CD14-positive monocyte (primary cell): ENCODE results near the gene TCEAL2. TPM values are rescaled to one million over a fixed set of nuclear protein-coding genes. Genes with fewer than 3 reads are reported as not detected.
"Not testable (repeated sequence)": the region's sequence is repeated elsewhere in the genome, so short reads cannot be mapped to it uniquely, and the experiment has no call there.

ENCODE experiments used
- DNase-seq, 3 donors: peaks; one replicate each; pipeline ENCODE4 v3.0.0-alpha.2; 2011 to 2022
- H2AFZ ChIP-seq: 2 replicates; pipeline ENCODE4 v1.6.0; 2012; ENCODE audit warnings: mild to moderate bottlenecking, low read depth, low read length, inconsistent platforms; ENCODE audit not compliant: insufficient read depth, poor library complexity, severe bottlenecking
- H3K27ac ChIP-seq, 2 donors: 1 replicate in 1 of 2; 2 replicates in 1 of 2; pipeline ENCODE4 v1.5.1; 2012 to 2013; ENCODE audit warnings: low read length in 2 of 2, control low read depth in 1 of 2, inconsistent platforms in 1 of 2, low read depth in 1 of 2, mild to moderate bottlenecking in 1 of 2
- H3K27me3 ChIP-seq, 2 donors: one replicate each; pipeline versions ENCODE4 v1.6.0 to v1.6.1; 2011 to 2013; ENCODE audit warnings: low read length in 2 of 2; ENCODE audit not compliant: control insufficient read depth in 2 of 2, insufficient read depth in 2 of 2
- H3K36me3 ChIP-seq, 2 donors: replicated peaks in 1 of 2; 1 replicate in 1 of 2; 2 replicates in 1 of 2; pipeline versions ENCODE4 v1.5.1 to v1.6.1; 2012 to 2013; ENCODE audit warnings: low read length in 2 of 2, control low read depth in 1 of 2, inconsistent platforms in 1 of 2, mild to moderate bottlenecking in 1 of 2; ENCODE audit not compliant: insufficient read depth in 2 of 2, control insufficient read depth in 1 of 2
- H3K4me1 ChIP-seq, 2 donors: 1 replicate in 1 of 2; 2 replicates in 1 of 2; pipeline versions ENCODE4 v1.5.1 to v1.6.1; 2012 to 2013; ENCODE audit warnings: low read length in 2 of 2, control low read depth in 1 of 2, inconsistent platforms in 1 of 2, mild to moderate bottlenecking in 1 of 2, moderate library complexity in 1 of 2; ENCODE audit not compliant: insufficient read depth in 2 of 2, control insufficient read depth in 1 of 2
- H3K4me2 ChIP-seq: replicated peaks from 2 replicates; pipeline ENCODE3; 2012; ENCODE audit warnings: low read length, moderate library complexity, mild to moderate bottlenecking; ENCODE audit not compliant: poor library complexity, severe bottlenecking; ENCODE audit errors: extremely low read depth
- H3K4me3 ChIP-seq, 3 experiments: fragments of 200-600 bp in 1 of 3; sonication (generic) in 1 of 3; replicated peaks in 1 of 3; 1 replicate in 2 of 3; 2 replicates in 1 of 3; pipeline ENCODE4 v1.5.1; 2011 to 2013; ENCODE audit warnings: low read length in 3 of 3, mild to moderate bottlenecking in 3 of 3, control low read depth in 2 of 3, low read depth in 2 of 3, inconsistent platforms in 1 of 3, moderate library complexity in 1 of 3
- H3K79me2 ChIP-seq: 2 replicates; pipeline ENCODE4 v1.6.0; 2012; ENCODE audit warnings: mild to moderate bottlenecking, control low read depth, inconsistent platforms, low read length, moderate library complexity; ENCODE audit not compliant: insufficient read depth
- H3K9ac ChIP-seq: 2 replicates; pipeline ENCODE4 v1.6.0; 2017; ENCODE audit warnings: low read length, mild to moderate bottlenecking; ENCODE audit not compliant: insufficient read depth, poor library complexity, severe bottlenecking
- H3K9me3 ChIP-seq, 2 donors: replicated peaks in 1 of 2; 1 replicate in 1 of 2; 2 replicates in 1 of 2; pipeline versions ENCODE4 v1.5.1 to v1.6.1; 2012 to 2013; ENCODE audit warnings: low read length in 2 of 2, control low read depth in 1 of 2; ENCODE audit not compliant: control insufficient read depth in 1 of 2, insufficient read depth in 1 of 2
- H4K20me1 ChIP-seq: 2 replicates; pipeline ENCODE4 v1.6.0; 2012; ENCODE audit warnings: mild to moderate bottlenecking, low read length, control low read depth, moderate library complexity; ENCODE audit not compliant: insufficient read depth
- H3K27ac Mint-ChIP-seq, 7 donors: one replicate each; pipeline ENCODE4 v1.8.0; 2020; ENCODE audit warnings: mild to moderate bottlenecking in 7 of 7, mixed read lengths in 7 of 7, moderate library complexity in 6 of 7, inconsistent platforms in 2 of 7
- H3K27me3 Mint-ChIP-seq, 3 donors: one replicate each; pipeline ENCODE4 v1.8.0; 2021 to 2022; ENCODE audit warnings: low read depth in 3 of 3, mild to moderate bottlenecking in 3 of 3, mixed read lengths in 3 of 3, moderate library complexity in 3 of 3, inconsistent platforms in 1 of 3
- H3K36me3 Mint-ChIP-seq, 2 donors: one replicate each; pipeline ENCODE4 v1.8.0; 2020; ENCODE audit warnings: mixed read lengths in 2 of 2, inconsistent platforms in 1 of 2, mild to moderate bottlenecking in 1 of 2
- H3K4me1 Mint-ChIP-seq: one replicate; pipeline ENCODE4 v1.8.0; 2020; ENCODE audit warnings: mild to moderate bottlenecking, mixed read lengths
- H3K4me3 Mint-ChIP-seq, 2 donors: one replicate each; pipeline ENCODE4 v1.8.0; 2020; ENCODE audit warnings: mild to moderate bottlenecking in 2 of 2, mixed read lengths in 2 of 2, moderate library complexity in 1 of 2
- H3K9me3 Mint-ChIP-seq, 7 donors: one replicate each; pipeline ENCODE4 v1.8.0; 2020 to 2022; ENCODE audit warnings: mixed read lengths in 7 of 7, mild to moderate bottlenecking in 6 of 7, moderate library complexity in 6 of 7, inconsistent platforms in 2 of 7
- CTCF ChIP-seq: fragments of 200-600 bp; IDR thresholded peaks from one replicate; pipeline ENCODE4 v1.8.0; 2022; ENCODE audit warnings: antibody characterized with exemption, mild to moderate bottlenecking
- WGBS: methylation state at CpG from one replicate; pipeline ENCODE4 v1.1.5; 2013; ENCODE audit warnings: missing lambda C conversion rate; ENCODE audit not compliant: insufficient coverage; 5-methylcytosine and 5-hydroxymethylcytosine counted together
- intact Hi-C, 2 donors: fragments of 100-400 bp; cut with micrococcal nuclease; formaldehyde crosslinking; loops; one replicate each; pipeline versions ENCODE4 v1.15.0 to v1.15.1; 2023
- polyA plus RNA-seq, 3 donors: library from polyadenylated mRNA; depleted of rRNA in 1 of 3; unstranded in 2 of 3; stranded (reverse) in 1 of 3; fragments of 300-500 nt in 2 of 3; fragments of >200 nt in 1 of 3; fragmentation: Illumina TruSeq in 2 of 3; gene quantifications; 1 replicate in 2 of 3; 2 replicates in 1 of 3; pipeline ENCODE4 v1.2.3, GENCODE V29; 2012 to 2021

TCEAL2 gene
- polyA plus RNA-seq, 3 donors, result not detected

GRCh38 chrX:102138064-102138463, 12.6 kb downstream of the TCEAL2 start:
- H2AFZ ChIP-seq, result no peak overlapping the region
- no peaks in the 10 kb centered on the region for H3K36me3 ChIP-seq
- intact Hi-C loops, result no loop called here
- H3K79me2 ChIP-seq, result no peaks in the 10 kb centered on the region
- H3K9me3 ChIP-seq, result no peaks in the 10 kb centered on the region
- Mint-ChIP-seq H3K27ac (no peak overlapping the region), H3K36me3 (no peaks in the 10 kb centered on the region), H3K4me3 (no peak overlapping the region), H3K27me3 (peaks cover 20 to 22% (median 21%) of the 10 kb centered on the region in 3 donors), H3K9me3 (peaks cover 0 to 2% (median 0%) of the 10 kb centered on the region in 7 donors), H3K4me1 (no peaks in the 10 kb centered on the region)
- H3K4me3 ChIP-seq, result no peak overlapping the region
- no peak overlapping the region for H3K27ac ChIP-seq
- H3K4me2 ChIP-seq, result no peak overlapping the region
- WGBS, result no CpG with 5 or more reads among the region's 4 CpGs
- no peak for DNase-seq
- peaks cover 2 to 7% of the 10 kb centered on the region in 2 donors for H3K27me3 ChIP-seq
- H3K4me1 ChIP-seq, result no peaks in the 10 kb centered on the region
- TF ChIP-seq CTCF, result no peak
- H3K9ac ChIP-seq, result no peak overlapping the region
- H4K20me1 ChIP-seq, result no peaks in the 10 kb centered on the region

- H2AFZ ChIP-seq, intact Hi-C loops, DNase-seq, H3K4me1 ChIP-seq, H3K9me3 ChIP-seq, H3K9me3 Mint-ChIP-seq, H4K20me1 ChIP-seq, H3K4me3 Mint-ChIP-seq, H3K4me1 Mint-ChIP-seq, H3K9ac ChIP-seq, H3K4me2 ChIP-seq, H3K79me2 ChIP-seq, H3K4me3 ChIP-seq, H3K36me3 Mint-ChIP-seq, H3K36me3 ChIP-seq, H3K27ac ChIP-seq, H3K27ac Mint-ChIP-seq: not testable (repeated sequence)
- H3K27me3 Mint-ChIP-seq, result peaks cover 28 to 29% (median 29%) of the 10 kb centered on the region in 3 donors
- WGBS, result no CpG with 5 or more reads among the region's 16 CpGs
- peaks cover 4 to 13% of the 10 kb centered on the region in 2 donors for H3K27me3 ChIP-seq
These were observed 15.4 kb downstream of the TCEAL2 start for GRCh38 chrX:102140876-102141275.

- intact Hi-C loops, H3K9me3 Mint-ChIP-seq, H3K9ac ChIP-seq, H3K4me3 ChIP-seq, DNase-seq, H3K79me2 ChIP-seq, H3K4me2 ChIP-seq, H3K4me1 ChIP-seq, H3K36me3 Mint-ChIP-seq, H3K9me3 ChIP-seq, H3K36me3 ChIP-seq, H2AFZ ChIP-seq, H4K20me1 ChIP-seq, H3K27ac ChIP-seq, H3K4me1 Mint-ChIP-seq, H3K27ac Mint-ChIP-seq: not testable (repeated sequence)
- Mint-ChIP-seq H3K4me3 (peak overlapping the region in 1 of 2 donors; percentile 11), H3K27me3 (peaks cover 28 to 29% (median 28%) of the 10 kb centered on the region in 3 donors)
- 3% methylated on average over 9 of the region's 19 CpGs for WGBS
- peaks cover 4 to 13% of the 10 kb centered on the region in 2 donors for H3K27me3 ChIP-seq
These were observed 16.2 kb downstream of the TCEAL2 start for GRCh38 chrX:102141631-102142030.

- H3K27me3 Mint-ChIP-seq, result peaks cover 28 to 29% (median 29%) of the 10 kb centered on the region in 3 donors
- H3K4me3 ChIP-seq, H2AFZ ChIP-seq, intact Hi-C loops, H3K4me1 Mint-ChIP-seq, H3K9ac ChIP-seq, H3K79me2 ChIP-seq, H3K27ac Mint-ChIP-seq, H3K4me1 ChIP-seq, H3K9me3 Mint-ChIP-seq, DNase-seq, H3K36me3 Mint-ChIP-seq, H3K4me2 ChIP-seq, H3K27ac ChIP-seq, H3K36me3 ChIP-seq, H4K20me1 ChIP-seq, H3K9me3 ChIP-seq: not testable (repeated sequence)
- peaks cover 4 to 13% of the 10 kb centered on the region in 2 donors for H3K27me3 ChIP-seq
- WGBS, result 40% methylated on average over 1 of the region's 31 CpGs
- H3K4me3 Mint-ChIP-seq, result peak within 1 kb of the TSS in 1 of 2 donors; percentile 59
These were observed 16.8 kb downstream of the TCEAL2 start, which contains the start of gene TCEAL6 for GRCh38 chrX:102142274-102142673. TCEAL6 (minus strand) TSS chrX:102142481.
